HG03439 (cell line): ENCODE results near the gene TM4SF18.
"Not testable (repeated sequence)": the region's sequence is repeated elsewhere in the genome, so short reads cannot be mapped to it uniquely, and the experiment has no call there.

Source experiments
- ATAC-seq: cut with Tn5 transposase; IDR thresholded peaks from one replicate; pipeline ENCODE4 v1.9.1; 2021; ENCODE audit warnings: mild to moderate bottlenecking, moderate library complexity; ENCODE audit not compliant: unreplicated experiment

The TM4SF18 gene

DNA sequence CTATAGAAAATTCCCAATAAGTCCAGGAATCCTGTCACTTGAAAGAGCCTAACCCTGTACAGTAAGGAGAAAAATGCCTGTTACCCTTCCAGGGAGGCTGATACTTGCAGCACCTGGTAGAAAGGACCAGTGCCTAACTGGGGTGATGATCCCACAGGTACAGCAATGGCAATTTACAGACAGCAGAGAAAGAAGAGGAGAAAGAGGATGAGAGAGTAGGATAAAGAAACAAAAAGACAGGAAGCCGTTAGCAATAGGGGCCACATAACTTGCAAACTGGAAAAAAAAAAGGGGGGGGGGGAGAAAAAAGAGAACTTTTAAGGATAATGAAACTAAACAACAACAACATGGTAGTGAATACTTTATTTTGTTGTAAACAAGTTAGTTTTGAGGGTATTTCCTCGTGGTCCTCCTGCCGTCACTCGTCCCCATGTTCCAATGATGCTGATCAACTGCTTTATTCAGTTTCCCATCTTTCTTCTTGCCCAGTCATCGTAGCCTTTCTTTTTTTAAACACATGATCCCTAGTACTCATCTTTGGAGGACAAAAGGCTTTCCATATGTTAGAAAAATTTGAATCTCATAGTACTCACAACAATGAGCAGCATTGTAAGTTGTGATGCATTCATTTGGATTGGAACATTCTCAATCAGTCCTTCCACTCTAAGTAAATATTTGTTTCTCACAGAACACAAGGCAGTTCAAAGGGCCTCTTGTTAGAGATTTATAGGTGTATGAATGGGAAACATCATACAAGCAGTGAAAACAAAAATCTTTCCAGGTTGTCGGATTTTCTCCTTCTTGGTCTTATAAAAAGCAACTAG, 35.5 kb upstream of the TM4SF18 start:
- no peak for ATAC-seq

DNA sequence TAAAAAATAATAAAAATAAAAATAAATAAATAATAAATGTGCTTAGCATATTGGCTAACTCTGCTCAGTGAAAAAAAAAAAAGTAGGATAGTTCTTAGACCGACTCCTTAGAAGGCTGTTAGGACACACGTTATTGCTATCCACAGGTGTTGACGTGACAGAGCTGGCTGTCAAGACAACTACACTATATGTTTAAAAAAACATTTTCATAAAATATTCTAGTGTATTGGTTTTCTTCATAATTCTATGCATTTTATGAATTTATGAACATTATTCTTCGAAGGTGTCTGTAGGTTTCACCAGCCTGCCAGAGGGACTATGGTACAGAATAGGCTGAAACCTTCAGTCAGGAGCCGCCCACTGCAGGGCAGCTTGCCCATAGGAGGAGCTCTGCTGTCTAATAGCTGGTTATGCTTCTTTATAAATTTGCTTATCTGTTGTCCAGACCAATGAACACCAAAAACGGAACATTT, 34.8 kb upstream of the TM4SF18 start:
- no peak for ATAC-seq

DNA sequence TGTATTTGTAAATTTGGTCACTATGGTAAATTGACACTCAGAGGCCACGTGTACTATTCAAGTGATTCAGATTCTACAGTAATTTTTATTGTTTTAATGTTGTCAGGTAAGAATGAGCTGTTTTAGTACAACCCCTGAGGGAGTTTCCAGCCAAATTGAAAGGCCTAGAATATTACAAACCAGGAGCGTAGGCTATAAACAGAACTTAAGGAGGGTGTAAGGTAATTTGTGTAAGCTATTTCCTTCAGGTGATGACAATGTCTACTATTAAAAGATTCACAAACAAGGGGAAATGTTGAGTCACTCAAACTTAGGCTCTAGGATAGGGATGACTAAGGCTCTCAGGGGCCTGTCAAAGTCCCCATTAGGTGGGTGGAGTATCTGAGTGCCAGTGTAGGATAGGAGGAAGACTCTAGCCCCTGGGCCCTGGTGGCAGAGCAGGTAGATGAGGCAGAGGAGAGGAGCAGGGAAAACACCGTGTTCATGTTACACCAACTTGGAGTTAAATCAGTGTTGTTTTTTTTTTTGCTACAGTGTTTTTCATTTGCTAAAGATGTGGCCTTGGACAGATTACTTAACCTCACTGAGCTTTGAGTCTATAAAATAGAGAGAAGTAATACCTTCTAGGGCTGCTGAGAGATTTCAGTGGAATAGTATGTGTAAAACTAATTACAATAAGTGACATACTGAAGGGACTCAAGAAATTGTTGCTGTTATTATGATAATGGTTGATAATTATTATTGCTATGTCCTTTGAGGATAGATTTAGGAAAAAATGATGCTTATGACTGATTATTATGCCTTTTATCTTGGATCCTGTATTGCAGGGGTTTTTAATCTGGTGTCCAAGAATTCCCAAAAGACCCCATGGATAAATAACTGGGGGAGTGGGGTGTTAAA, 33.8 kb upstream of the TM4SF18 start:
- no peak for ATAC-seq

GRCh38 chr3:149366031-149366430, 32.6 kb upstream of the TM4SF18 start:
- no peak for ATAC-seq

DNA sequence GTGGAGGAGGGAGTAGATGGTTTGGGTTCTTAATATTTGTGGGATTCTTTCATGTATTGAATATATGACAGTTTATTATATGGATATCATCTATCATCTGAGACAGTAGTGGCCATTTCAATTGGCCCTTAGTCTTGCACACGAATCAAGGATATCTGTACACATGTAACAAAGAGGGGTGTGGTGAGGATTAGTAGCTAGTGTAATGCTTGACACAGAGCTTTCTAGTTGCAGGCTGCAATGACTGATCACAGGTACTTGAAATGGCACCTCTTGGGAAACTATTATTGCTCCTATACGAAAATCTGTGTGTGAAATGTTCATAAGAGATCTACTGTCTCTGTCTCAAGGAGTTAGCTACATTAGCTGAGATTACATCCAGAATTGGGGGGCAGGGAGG, 31.2 kb upstream of the TM4SF18 start:
- no peak for ATAC-seq

GRCh38 chr3:149363053-149363452, 29.6 kb upstream of the TM4SF18 start:
- no peak for ATAC-seq

DNA sequence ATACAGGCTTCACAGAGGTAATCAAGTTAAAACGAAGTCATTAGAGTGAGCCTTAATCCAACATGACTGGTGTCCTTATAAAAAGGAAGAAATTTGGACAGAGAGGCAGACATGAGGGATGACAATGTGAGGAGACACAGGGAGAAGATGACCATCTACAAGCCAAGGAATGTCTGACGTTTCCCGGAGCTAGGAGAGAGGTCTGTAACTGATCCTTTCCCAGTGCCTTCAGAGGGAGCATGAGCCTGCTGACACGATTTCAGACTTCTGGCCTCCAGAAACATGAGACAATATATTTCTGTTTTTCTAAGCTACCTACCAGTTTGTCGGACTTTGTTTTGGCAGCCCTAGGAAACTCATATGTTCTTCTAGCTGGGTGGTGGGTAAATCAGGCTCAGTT, 28.9 kb upstream of the TM4SF18 start:
- ATAC-seq: no peak

- no peak for ATAC-seq
These were observed 23.2 kb upstream of the TM4SF18 start for GRCh38 chr3:149356630-149357029.

DNA sequence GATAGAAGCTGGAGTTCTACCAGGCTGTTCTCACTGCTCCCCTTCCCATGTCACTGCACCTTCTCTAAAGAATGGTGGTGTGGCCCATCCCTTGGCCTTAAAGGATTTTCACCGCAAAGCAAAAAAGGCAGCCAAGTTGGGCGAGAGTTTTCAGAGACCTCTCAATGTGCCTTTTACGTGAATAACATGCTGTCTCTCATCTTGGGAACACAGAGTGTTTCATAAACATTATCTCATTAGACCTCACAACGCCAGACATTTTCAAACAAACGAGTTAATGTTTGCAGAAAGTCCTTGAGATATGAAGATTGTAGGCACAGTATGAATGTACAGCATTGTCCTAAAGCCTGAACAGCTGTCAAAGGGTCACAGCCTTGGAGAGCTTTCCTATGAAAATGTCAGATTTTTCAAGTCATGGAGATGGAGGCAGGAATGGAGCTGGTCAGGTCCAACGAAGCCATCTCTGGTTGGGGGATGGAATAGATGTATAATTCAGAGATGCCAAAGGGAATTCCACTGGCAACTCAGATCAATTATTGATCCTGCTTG, 22.7 kb upstream of the TM4SF18 start:
- no peak for ATAC-seq

DNA sequence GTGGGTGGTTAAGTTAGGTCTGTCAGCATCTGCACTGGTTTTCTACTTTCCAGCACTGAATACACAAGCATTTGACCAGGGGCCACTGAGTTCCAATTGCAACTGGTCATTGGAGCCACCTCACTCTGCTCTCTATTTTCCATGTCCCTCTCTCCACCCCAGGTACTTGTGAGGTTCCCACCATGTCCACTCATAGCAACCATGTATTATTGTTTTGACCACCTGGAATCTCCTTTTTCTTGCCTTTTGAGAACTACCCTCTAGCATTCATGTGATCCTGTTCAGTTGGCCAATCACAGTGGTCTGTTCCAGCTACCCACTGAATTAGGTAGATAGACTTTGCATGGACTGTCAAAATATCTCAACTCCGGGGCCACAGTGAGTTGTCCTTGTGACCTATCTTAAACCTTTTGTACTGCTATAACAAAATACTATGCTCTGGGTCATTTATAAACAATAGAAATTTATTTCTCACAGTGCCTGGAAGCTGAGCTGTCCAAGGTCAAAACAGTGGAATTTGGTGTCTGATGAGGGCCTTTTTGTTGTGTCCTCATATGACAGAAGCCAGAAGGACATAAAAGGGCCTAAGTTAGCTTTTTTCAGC, 20.2 kb upstream of the TM4SF18 start:
- ATAC-seq: no peak

- ATAC-seq: peak; percentile 92
These were observed 19.1 kb upstream of the TM4SF18 start for GRCh38 chr3:149352556-149352955.

GRCh38 chr3:149343951-149344350, 10.5 kb upstream of the TM4SF18 start:
- ATAC-seq: no peak

DNA sequence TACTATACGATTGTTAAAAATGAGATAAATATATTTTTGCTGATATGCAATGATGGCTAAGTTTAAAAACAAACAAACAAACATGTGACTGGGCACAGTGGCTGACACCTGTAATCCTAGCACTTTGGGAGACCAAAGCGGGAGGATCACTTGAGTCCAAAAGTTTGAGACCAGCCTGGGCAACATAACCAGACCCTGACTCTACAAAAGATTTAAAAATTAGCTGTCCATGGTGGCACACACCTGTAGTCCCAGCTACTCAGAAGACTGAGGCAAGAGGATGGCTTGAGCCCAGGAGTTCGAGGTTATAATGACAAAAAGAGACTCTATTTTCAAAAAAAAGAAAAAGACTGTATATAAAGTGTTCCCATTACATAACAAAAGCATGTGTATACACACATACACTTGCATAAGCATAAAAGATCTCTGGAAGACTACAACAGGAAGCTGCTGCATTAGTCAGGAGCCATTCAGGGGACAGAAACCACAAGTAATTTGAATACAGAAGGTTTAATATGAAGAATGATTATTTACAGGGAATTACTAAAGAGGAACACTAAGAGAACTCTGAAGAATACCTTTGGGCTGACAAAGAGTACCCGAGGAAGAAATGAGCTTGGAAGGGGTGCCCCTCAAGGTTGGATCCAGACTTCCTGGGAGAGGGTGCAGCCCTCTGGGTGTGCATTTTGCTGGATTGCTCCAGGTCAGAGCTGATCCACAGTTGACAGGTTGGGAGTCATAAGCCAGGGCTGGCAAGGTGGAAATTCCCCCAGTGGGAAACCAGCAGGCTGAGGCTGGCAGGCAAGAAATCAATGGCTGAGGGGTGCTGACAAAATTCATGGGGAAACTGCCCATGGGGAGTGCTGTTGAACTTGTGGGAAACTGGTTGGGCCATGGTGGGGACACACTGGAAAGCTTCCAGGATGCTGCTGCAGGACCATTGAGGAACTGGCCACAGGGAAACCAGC, 9.3 kb upstream of the TM4SF18 start:
- ATAC-seq: no peak

- ATAC-seq: no peak
These were observed 7.0 kb upstream of the TM4SF18 start for GRCh38 chr3:149340310-149340933.

- ATAC-seq: no peak
These were observed 6.5 kb upstream of the TM4SF18 start for GRCh38 chr3:149339931-149340309.

DNA sequence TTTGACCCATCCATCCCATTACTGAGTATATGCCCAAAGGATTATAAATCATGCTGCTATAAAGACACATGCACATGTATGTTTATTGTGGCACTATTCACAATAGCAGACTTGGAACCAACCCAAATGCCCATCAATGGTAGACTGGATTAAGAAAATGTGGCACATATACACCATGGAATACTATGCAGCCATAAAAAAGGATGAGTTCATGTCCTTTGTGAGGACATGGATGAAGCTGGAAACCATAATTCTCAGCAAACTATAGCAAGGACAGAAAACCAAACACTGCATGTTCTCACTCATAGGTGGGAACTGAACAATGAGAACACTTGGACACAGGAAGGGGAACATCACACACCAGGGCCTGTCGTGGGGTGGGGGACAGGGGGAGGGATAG, 4.0 kb upstream of the TM4SF18 start:
- not testable (repeated sequence) for ATAC-seq

GRCh38 chr3:149336925-149337324, 3.5 kb upstream of the TM4SF18 start:
- no peak for ATAC-seq

- ATAC-seq: no peak
These were observed 665 bp downstream of the TM4SF18 start for GRCh38 chr3:149332771-149333170.

DNA sequence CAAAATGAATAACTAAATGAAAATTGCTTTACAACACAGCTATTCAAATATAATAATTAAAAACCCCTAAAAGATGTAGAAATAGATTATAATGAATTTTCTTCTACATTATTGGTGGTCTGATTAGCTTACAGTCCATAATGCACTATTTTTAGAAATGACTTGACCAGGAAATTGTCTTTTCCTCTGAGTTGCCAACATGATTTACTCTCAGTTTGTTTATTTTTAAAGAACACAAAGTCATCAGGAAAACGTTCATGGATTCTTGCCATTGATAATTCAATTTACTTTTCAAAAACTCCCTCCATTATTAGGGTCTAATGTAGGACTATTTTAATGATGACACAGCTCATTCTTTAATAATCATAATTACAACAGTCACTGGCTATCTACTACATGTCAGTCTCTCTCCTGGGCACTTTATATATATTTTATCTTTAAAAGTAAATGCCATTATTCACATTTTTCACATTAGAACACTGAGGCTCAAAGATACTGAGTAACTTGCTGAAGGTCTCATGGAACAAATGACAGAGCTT, 1.1 kb downstream of the TM4SF18 start:
- ATAC-seq: no peak
